Skin of body (tissue), 2 donors: Measurements from ENCODE around the gene SLC35F5. TPM values are rescaled to one million over a fixed set of nuclear protein-coding genes. Genes with fewer than 3 reads are reported as not detected.
"Not testable (repeated sequence)": the region's sequence is repeated elsewhere in the genome, so short reads cannot be mapped to it uniquely, and the experiment has no call there.

Experiments used
- DNase-seq: peaks from one replicate; lab custom pipeline; 2025; lab: John Stamatoyannopoulos, UW
- total RNA-seq: library from RNA; depleted of rRNA; stranded (reverse); fragments of >200 nt; gene quantifications from one replicate; pipeline ENCODE4 v1.2.3, GENCODE V29; 2014

Gene SLC35F5
- total RNA-seq, 1 donor from 2014 or later = 136 TPM

GRCh38 chr2:113757138-113757657, 756 bp upstream of the SLC35F5 start:
- DNase-seq = peak; percentile 50

DNA sequence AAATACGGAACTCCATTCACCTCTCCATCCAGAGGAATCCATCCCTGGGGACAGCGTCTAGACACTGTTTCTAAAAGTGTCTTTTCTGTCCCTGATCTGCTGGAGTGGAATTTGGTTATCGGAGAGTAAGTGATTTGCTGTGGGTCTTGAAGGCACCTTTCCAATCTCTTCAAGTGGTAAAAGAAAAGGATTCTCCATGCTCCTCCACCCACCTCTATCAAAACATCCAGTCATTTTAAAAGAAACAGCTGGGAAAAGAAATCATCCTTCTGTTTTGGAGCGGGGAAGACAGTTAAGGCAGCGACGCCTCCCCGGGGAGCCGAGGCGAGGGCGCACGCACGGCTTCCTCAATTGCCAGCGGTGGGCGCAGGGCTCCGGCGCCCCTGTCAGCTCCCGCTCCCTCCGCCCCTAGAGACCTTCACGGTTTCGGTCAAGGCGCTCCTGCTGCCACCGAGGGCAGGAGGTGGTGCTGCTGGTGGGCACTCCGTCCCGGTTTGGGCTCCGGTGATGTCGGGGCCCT, 547 bp downstream of the SLC35F5 start:
- no peak for DNase-seq

GRCh38 chr2:113755035-113755834, 1.2 kb downstream of the SLC35F5 start:
- DNase-seq = no peak

GRCh38 chr2:113754160-113754559, 2.3 kb downstream of the SLC35F5 start:
- DNase-seq = no peak

DNA sequence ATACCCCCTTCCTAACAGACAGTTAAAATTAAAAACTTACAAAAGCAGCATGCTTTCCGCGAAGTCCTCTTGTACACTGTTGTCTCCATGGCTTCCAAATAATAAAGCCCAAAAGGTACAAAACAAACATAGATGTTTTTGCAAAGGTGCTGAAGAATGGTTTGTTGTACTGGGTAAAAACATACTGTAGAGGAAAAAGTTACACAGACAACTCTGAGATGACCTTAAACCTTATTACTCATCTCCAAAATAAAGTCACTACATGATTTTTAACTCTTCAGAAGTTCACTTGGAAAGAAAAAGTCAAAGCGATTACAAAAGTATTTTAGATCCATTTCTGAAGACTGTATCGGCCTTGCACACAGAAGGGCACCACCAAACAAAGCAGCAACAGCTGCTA, 6.1 kb downstream of the SLC35F5 start:
- no peak for DNase-seq

GRCh38 chr2:113741091-113741490, 15.4 kb downstream of the SLC35F5 start:
- DNase-seq = no peak

- no peak for DNase-seq
Observed at GRCh38 chr2:113739849-113740248, 16.6 kb downstream of the SLC35F5 start.

GRCh38 chr2:113734185-113734584, 22.3 kb downstream of the SLC35F5 start:
- no peak for DNase-seq

DNA sequence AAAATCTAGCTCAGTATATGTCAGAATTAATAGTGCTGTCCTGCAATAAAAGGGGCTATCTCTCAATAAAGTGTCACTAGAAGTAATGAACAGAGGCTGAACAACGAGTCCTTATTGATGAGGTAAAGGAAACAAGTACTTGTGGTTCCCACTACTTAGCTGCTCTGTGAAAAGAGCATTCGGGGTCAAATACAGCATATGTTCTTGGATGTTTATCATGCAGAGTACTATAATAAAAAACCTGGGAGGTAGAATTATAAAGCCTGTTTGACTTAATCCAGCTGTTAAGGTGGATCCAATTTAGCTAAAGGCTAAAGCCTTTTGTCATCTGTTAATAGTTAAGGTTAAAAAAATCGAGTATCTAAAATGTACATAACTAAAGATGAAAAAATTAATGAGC, 32.4 kb downstream of the SLC35F5 start:
- DNase-seq = no peak

DNA sequence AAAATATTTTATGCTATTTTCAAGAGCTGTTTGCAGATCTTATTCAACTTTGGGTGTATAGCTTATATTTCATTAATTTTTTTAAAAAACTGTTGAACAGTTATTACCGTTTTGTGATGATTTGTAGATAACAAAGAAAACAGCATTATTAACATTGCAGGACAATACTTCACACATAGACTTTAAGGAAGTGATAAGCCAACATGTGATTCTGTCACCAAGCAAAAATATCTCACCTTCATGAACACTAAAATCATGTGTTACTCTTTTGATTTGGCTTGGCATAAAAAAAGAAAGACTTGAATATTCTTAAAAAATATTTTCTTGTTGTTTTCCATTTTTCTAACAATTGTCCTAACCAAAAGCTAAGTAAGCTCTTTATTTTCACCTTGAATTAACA, 33.0 kb downstream of the SLC35F5 start:
- no peak for DNase-seq

GRCh38 chr2:113720167-113720566, 36.3 kb downstream of the SLC35F5 start:
- no peak for DNase-seq

- DNase-seq = no peak
Observed at GRCh38 chr2:113716291-113716690, 40.2 kb downstream of the SLC35F5 start.

DNA sequence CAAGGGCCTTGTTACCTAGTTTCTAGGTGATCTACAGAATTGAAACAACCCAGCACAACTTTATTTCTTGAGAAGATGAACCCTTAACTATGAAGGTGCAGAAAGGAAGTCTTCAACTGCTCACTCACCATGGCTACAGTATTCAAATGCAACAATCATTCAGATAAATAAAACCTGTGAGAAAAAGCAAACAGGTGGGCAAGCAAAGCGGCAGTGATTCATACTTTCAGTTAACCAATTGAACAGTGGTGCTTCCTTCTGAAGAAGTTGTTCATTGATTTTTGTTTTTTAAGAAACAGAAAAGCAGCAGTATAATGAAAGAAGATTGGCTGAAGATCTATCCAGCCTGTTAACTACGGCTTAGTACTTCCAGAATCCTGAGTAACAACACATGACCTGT, 43.5 kb downstream of the SLC35F5 start:
- no peak for DNase-seq

- no peak for DNase-seq
Observed at GRCh38 chr2:113711851-113712250, 44.6 kb downstream of the SLC35F5 start.

DNA sequence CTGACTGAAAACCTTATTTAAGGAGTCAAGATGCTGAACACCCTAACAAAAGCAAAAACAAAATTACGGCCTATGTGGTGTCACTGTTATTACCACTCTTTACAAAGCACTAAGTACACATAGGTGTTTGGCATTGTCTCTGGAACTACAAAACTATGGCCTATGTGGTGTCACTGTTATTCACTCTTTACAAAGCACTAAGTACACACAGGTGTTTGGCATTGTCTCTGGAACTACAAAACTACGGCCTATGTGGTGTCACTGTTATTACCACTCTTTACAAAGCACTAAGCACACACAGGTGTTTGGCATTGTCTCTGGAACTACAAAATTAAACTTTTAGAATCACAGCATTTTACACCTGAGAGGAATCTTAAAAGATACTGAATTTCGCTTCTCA, 47.4 kb downstream of the SLC35F5 start:
- no peak for DNase-seq

- DNase-seq = no peak
Observed at GRCh38 chr2:113707106-113707505, 49.3 kb downstream of the SLC35F5 start.

GRCh38 chr2:113705982-113706523, 50.4 kb downstream of the SLC35F5 start:
- no peak for DNase-seq

GRCh38 chr2:113704300-113704993, 52.0 kb downstream of the SLC35F5 start:
- DNase-seq = not testable (repeated sequence)

- DNase-seq = no peak
Observed at GRCh38 chr2:113703386-113704299, 52.8 kb downstream of the SLC35F5 start.

DNA sequence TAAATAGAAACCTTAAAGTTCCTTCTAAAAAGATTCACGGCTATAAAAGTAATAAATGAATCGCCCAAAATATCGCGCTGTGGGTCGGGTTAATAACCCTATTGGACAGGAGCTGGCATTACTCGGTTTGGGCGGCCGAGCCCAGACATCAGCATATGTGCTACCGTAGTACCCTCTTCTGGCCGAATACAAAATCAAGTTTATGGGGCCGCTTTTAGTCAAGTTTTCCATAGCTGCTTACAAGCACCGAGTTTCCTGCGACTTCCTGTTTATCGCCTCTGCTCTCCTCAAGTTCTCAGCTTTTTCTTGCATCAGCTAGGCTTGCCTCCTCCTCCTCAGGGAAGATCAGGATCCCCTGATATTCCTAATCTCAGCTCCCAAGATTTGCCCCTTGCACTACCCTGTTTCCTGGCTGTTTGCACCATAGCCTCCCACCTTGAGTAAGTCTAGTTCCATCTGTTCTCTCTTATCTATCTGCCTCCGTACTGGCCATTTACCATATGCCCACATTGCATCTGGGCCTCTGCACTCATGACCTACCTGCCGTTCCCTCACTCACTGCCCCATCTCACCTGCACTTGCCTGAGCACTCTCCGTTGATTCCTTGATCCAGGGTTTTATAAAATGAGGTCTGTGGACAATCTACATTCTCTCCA, 56.1 kb downstream of the SLC35F5 start:
- DNase-seq = no peak
